ENCODE results near the gene MBP. TPM values are rescaled to one million over a fixed set of nuclear protein-coding genes. Genes with fewer than 3 reads are reported as not detected.
A peak's percentile ranks its signal among the peaks of the same experiment; 100 is the strongest.

The MBP gene
- total RNA-seq, 2 experiments from 2014 or later, result 75.4 to 79.2 TPM

- peaks cover 64% of the 10 kb centered on the region for H3K36me3 ChIP-seq (ENCODE audit: insufficient read depth, low read length)
- TF ChIP-seq CTCF (IDR thresholded peaks at IDR 0.05), result no peak
Observed at GRCh38 chr18:77009675-77010074, 122.9 kb downstream of the MBP start.

GRCh38 chr18:77008576-77009315, 123.8 kb downstream of the MBP start:
- Histone ChIP-seq H3K9me3 (ENCODE audit: control insufficient read depth in 1 of 2, insufficient read depth in 1 of 2, low read length in 2 of 2) (no peaks in the 10 kb centered on the region), H3K27ac (ENCODE audit: low read depth in 1 of 2, low read length in 2 of 2) (no peak overlapping the region), H3K27me3 (ENCODE audit: control insufficient read depth in 1 of 2, insufficient read depth in 2 of 2, low read length in 2 of 2) (no peaks in the 10 kb centered on the region), H3K4me1 (ENCODE audit: insufficient read depth, low read length) (peaks cover 37% of the 10 kb centered on the region), H3K36me3 (ENCODE audit: insufficient read depth, low read length) (peaks cover 55% of the 10 kb centered on the region), H3K4me3 (ENCODE audit: low read length) (no peak overlapping the region)
- ATAC-seq (ENCODE audit: poor library complexity), result no peak
- no peak overlapping the region for H3K4me3 Mint-ChIP-seq
- TF ChIP-seq CTCF (IDR thresholded peaks at IDR 0.05), result no peak
- no peak overlapping the region for H3K27ac Mint-ChIP-seq
- ChIA-PET POLR2A (interaction anchor here (0.8 kb wide), 1 partner anchor 8 kb away, joined by 4 read pairs; no protein-coding TSS in a partner anchor), CTCF (interaction anchor here (1.6 kb wide), 1 partner anchor 8 kb away, joined by 6 read pairs; no protein-coding TSS in a partner anchor)
- no peaks in the 10 kb centered on the region for H3K9me3 Mint-ChIP-seq
- no peak for DNase-seq
- H3K36me3 Mint-ChIP-seq (ENCODE audit: low read depth), result peaks cover 48% of the 10 kb centered on the region
- intact Hi-C loops (cut with DNase I, micrococcal nuclease), result no loop called here
- H3K4me1 Mint-ChIP-seq (ENCODE audit: low read depth), result peaks cover 26% of the 10 kb centered on the region
- H3K27me3 Mint-ChIP-seq, result no peaks in the 10 kb centered on the region

More at GRCh38 chr18:77009675-77010074, 122.9 kb downstream of the MBP start:
- H3K4me1 Mint-ChIP-seq (ENCODE audit: low read depth), result peaks cover 17% of the 10 kb centered on the region
- H3K9me3 ChIP-seq (ENCODE audit: control insufficient read depth in 1 of 2, insufficient read depth in 1 of 2, low read length in 2 of 2), result no peaks in the 10 kb centered on the region
- no peak overlapping the region for H3K4me3 Mint-ChIP-seq
- DNase-seq (no peak), ATAC-seq (ENCODE audit: poor library complexity) (no peak)
- no peaks in the 10 kb centered on the region for H3K9me3 Mint-ChIP-seq
- peak overlapping the region; percentile 34 for H3K27ac Mint-ChIP-seq
- no peaks in the 10 kb centered on the region for H3K27me3 ChIP-seq (ENCODE audit: control insufficient read depth in 1 of 2, insufficient read depth in 2 of 2, low read length in 2 of 2)
- CTCF ChIA-PET, result interaction anchor here (1.6 kb wide), 1 partner anchor 9 kb away, joined by 6 read pairs; no protein-coding TSS in a partner anchor
- no peak overlapping the region for H3K4me3 ChIP-seq (ENCODE audit: low read length)
- no peak overlapping the region for H3K27ac ChIP-seq (ENCODE audit: low read depth in 1 of 2, low read length in 2 of 2)
- H3K4me1 ChIP-seq (ENCODE audit: insufficient read depth, low read length), result peaks cover 37% of the 10 kb centered on the region
- H3K36me3 Mint-ChIP-seq (ENCODE audit: low read depth), result peaks cover 55% of the 10 kb centered on the region
- POLR2A ChIA-PET, result no interaction called here
- intact Hi-C loops (cut with DNase I, micrococcal nuclease), result loop anchor here in 1 of 2 experiments (2.0 kb wide), 1 partner anchor 25 kb away; no protein-coding TSS in a partner anchor
- no peaks in the 10 kb centered on the region for H3K27me3 Mint-ChIP-seq

GRCh38 chr18:77008006-77008405, 124.6 kb downstream of the MBP start:
- Mint-ChIP-seq H3K27ac (no peak overlapping the region), H3K4me3 (no peak overlapping the region), H3K27me3 (no peaks in the 10 kb centered on the region), H3K36me3 (ENCODE audit: low read depth) (peaks cover 40% of the 10 kb centered on the region), H3K4me1 (ENCODE audit: low read depth) (peaks cover 30% of the 10 kb centered on the region), H3K9me3 (no peaks in the 10 kb centered on the region)
- H3K4me3 ChIP-seq (ENCODE audit: low read length), result no peak overlapping the region
- H3K4me1 ChIP-seq (ENCODE audit: insufficient read depth, low read length), result peaks cover 34% of the 10 kb centered on the region
- TF ChIP-seq CTCF (IDR thresholded peaks at IDR 0.05), result no peak
- no peak for DNase-seq
- CTCF ChIA-PET, result interaction anchor here (0.6 kb wide), 1 partner anchor 131 kb away, joined by 3 read pairs; no protein-coding TSS in a partner anchor
- H3K9me3 ChIP-seq (ENCODE audit: control insufficient read depth in 1 of 2, insufficient read depth in 1 of 2, low read length in 2 of 2), result no peaks in the 10 kb centered on the region
- ATAC-seq (ENCODE audit: poor library complexity), result no peak
- H3K36me3 ChIP-seq (ENCODE audit: insufficient read depth, low read length), result peaks cover 47% of the 10 kb centered on the region
- POLR2A ChIA-PET, result no interaction called here
- intact Hi-C loops (cut with DNase I, micrococcal nuclease), result no loop called here
- no peak overlapping the region for H3K27ac ChIP-seq (ENCODE audit: low read depth in 1 of 2, low read length in 2 of 2)
- H3K27me3 ChIP-seq (ENCODE audit: control insufficient read depth in 1 of 2, insufficient read depth in 2 of 2, low read length in 2 of 2), result no peaks in the 10 kb centered on the region
